ENCODE results near the gene CAGE1.
A peak's percentile ranks its signal among the peaks of the same experiment; 100 is the strongest.

CAGE1 gene

DNA sequence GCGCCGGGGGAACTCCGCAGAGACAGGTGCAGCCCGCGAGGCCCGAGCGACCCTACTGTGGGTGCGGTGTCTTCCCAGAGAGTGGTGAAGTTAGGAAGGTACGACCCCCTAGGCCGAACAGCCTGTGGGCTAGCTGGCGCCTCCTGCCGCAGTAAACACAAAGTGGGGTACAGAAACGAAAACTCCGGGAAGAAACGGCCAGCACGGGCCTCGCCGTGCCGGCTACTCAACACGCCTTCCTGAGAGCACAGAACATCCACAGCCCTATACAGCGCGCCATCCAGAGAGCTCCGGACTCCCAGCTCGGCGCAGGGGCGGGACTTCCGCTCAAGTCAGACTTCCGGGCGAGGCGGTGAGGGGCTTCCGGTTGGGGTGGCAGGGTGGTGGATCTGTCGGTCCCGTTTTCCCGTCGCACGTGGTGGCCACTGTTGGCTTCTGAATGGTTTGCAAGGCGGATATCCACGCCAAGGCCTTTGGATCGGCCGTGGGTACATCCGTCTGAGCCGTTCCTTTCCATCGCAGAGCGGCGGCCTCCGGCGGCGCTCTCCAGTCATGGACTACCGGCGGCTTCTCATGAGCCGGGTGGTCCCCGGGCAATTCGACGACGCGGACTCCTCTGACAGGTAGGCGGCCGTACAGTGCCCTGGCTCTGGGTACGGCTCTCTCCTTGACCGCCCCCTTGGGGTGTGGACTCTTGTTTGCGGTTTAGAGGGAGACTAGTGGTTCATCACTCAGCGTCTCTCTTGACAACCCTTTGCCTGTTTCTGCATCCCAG lies at the start of gene CAGE1, which contains the start of gene RIOK1:
Gene CAGE1, minus strand, starts transcription at position 292 of the 775 bp plus-strand sequence. CDS start 2,569 bp downstream, outside the sequence.
Gene RIOK1, plus strand, starts transcription at position 358 of the 775 bp plus-strand sequence. Its CDS starts 195 bp downstream, at position 553.
- DNase-seq (ENCODE audit: low read depth in 2 of 2, low spot score in 1 of 2) = peak; percentile 87 to 93

DNA sequence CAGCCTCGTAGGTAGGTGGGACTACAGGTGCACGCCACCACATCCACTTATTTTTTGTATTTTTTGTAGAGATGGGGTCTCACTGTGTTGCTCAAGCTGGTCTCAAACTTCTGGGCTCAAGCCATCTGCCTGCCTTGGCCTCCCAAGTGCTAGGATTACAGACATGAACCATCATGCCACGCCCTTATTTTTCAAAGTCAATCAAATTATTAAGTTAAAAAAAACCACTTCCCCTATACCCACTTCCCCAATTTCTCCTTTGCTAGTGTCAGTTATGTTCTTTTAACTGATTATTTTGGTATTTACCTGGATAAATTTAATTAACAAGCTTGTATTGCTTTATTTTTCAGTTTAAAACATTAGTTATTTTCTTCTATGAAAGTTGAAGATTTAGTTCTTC lies 49.7 kb upstream of the CAGE1 start:
- no peak for DNase-seq (ENCODE audit: low read depth in 2 of 2, low spot score in 1 of 2)

DNA sequence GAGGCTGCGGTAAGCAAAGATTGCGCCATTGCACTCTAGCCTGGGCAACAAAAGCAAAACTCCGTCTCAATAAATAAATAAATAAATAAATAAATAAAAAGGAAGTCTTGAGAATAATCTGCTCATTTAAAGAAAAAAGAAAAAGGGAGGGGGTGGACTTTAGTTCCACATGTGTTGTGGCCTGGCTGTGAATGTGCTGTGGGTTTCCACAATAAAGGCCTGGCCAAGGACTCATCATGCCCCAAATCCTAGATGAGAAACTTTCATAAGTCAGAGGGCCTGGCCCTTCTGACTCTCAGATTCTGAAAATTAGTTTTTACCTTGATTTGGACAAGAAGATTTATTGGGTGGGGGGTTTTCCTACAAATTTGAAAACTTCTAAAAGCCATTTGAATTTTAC lies 48.5 kb upstream of the CAGE1 start:
- DNase-seq (ENCODE audit: low read depth in 2 of 2, low spot score in 1 of 2) = no peak

DNA sequence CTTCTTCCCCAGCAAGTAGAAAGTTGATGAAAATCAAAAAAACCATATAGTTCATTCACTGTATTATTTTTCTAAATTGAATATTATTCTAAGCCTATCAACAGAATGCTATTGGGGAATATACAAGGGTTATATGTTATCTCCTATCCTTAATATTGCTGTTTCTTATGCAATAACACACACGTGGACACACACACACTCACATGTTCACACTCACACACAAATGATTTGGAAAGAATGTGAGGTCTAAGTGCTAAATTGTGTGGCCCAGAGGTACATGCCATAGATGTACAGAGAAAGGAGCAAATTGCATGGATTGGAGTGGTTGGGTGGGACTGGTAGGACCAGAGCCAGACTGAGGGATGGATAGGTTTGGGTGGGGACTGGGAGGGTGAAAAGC lies 45.1 kb upstream of the CAGE1 start:
- DNase-seq (ENCODE audit: low read depth in 2 of 2, low spot score in 1 of 2) = no peak

DNA sequence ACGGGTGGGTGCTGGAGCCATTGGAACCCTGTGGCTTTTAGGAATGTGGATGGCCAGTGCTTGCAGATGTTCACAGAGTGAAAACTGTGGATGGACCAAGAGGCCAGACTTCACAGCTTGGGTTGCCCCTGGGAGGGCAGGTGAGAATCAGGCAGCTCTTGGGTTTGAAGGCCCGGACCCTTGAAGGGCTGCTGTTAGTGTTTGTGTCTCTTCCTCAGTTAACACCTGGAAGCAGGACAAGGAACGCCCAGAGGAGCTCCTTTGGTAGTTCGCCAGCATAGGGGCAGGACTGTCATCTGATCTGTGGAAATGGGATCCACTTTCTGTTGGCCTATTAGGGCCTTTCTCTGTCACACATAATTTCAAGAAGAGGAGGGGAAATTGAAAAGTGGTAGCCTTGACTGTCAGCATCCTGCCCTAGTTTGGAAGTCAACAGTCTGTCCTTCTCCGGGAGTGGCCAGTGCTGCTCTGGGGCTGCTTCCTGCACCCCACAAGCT lies 43.6 kb upstream of the CAGE1 start:
- no peak for DNase-seq (ENCODE audit: low read depth in 2 of 2, low spot score in 1 of 2)

DNA sequence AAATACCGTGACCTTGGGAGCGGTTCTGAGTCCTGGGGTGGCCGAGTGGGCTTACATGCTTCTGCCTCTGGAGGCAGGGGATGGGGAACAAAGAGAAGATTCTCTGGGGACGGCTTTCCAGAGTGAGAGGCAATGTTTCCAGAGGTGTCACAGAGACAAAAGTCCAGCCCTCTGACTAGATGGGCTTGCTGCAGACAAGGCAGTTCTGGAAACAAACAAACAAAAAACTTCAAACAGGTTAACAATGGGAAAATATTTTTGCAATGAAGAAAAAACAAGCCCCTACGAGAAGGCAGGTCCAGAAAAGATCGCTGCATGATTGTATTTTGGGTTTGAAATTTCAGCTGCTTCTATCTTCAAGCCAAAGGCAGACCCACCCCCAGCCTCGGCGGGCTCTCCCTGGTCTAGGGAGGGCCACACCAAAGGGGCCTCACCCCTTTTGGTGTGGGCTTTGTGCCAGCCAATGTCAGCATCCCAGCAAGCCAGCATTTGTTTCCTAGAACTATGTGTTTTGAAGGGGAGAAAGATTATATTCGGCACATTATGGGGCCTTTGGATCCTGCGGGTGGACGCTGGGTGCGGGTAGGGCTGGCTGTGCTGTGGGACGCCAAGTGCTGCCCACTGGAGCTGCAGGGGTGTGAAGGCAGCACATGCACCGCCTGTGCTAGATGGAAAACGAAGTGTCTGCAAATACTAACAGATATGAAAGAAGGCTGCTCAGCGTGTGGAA lies 43.0 kb upstream of the CAGE1 start:
- DNase-seq (ENCODE audit: low read depth in 2 of 2, low spot score in 1 of 2) = no peak

DNA sequence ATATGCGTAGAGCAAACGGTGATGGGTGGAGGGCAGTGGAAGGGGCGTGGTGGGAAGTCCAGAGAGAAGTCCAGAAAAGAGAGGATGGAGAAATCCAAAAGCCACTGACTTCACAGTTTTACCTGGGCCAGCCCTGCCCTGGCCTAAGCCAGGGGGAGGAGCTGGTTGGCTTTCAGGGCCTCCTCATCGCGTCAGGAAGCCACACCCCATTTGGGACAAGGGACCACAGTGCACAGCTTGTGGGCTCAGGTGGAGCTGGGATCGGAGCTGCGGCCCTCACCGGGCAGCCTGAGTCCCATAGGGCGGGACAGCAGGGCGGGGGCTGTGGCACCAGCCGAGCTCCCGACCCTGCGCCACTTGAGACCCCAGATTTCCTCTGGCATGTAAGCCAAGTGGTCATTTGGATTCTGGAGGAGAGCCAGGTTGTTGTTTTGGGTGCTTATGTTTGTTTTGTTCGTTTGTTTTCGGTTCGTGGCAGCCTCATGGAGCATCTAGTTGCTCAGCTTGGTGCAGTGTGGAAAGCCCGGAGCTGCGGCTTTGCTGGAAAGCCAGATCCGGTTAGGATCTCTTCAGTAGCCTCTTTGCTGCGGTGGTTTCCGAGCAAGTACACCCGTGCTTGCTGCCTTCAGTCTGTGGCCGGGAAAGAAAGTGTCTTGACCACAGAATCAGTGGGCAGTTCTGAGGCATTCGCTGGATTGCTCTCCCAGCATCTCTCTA lies 42.3 kb upstream of the CAGE1 start:
- DNase-seq (ENCODE audit: low read depth in 2 of 2, low spot score in 1 of 2) = no peak

DNA sequence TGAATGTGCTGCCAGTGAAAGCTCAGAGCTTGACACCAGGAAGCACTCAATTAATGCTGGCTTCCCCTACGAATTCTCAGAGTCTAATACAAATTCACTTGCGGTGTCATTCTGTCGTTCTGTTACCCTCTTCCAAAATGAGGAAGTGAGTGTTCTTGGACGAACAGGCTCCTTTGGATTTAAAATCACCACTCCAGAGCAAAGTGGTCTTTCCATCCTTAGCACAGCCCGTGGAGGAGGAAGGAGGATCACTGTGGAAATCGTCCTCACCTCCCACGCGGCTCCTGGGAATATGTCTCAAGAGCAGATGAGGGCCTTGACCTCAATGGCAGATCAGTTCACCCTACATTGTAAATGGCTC lies 41.8 kb upstream of the CAGE1 start:
- DNase-seq (ENCODE audit: low read depth in 2 of 2, low spot score in 1 of 2) = no peak

DNA sequence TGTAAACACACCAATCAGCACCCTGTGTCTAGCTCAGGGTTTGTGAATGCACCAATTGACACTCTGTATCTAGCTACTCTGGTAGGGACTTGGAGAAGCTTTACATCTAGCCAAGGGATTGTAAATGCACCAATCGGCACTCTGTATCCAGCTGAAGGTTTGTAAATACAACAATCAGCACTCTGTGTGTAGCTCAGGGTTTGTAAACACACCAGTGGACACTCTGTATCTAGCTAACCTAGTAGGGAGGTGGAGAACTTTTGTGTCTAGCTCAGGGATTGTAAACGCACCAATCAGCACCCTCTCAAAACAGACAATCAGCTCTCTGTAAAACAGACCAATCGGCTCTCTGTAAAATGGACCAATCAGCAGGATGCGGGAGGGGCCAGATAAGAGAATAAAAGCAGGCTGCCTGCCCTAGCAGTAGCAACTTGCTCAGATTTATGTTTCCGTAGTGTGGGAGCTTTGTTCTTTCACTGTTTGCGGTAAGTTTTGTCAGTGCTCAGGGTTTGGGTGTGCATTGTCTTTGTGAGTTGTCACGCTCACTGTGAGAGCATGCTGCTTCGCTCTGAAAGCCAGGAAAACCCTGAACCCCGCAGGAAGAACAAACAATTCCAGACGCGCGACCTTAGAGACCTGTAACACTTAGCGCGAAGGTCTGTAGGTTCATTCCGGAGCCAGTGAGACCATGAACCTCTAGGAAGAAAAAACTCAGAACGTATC lies 37.1 kb upstream of the CAGE1 start:
- DNase-seq (ENCODE audit: low read depth in 2 of 2, low spot score in 1 of 2) = no peak

DNA sequence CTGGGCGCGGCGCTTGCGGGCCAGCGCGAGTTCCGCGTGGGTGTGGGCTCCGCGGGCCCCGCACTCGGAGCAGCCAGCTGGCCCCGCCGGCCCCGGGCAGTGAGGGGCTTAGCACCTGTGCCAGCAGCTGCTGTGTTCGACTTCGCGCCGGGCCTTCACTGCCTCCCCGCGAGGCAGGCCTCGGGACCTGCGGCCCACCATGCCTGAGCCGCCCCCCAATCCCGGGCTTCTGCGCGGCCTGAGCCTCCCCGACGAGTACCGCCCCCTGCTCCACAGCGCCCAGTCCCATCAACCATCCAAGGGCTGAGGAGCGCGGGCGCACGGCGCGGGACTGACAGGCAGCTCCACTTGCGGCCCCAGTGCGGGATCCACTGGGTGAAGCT lies 36.3 kb upstream of the CAGE1 start:
- DNase-seq (ENCODE audit: low read depth in 2 of 2, low spot score in 1 of 2) = no peak

DNA sequence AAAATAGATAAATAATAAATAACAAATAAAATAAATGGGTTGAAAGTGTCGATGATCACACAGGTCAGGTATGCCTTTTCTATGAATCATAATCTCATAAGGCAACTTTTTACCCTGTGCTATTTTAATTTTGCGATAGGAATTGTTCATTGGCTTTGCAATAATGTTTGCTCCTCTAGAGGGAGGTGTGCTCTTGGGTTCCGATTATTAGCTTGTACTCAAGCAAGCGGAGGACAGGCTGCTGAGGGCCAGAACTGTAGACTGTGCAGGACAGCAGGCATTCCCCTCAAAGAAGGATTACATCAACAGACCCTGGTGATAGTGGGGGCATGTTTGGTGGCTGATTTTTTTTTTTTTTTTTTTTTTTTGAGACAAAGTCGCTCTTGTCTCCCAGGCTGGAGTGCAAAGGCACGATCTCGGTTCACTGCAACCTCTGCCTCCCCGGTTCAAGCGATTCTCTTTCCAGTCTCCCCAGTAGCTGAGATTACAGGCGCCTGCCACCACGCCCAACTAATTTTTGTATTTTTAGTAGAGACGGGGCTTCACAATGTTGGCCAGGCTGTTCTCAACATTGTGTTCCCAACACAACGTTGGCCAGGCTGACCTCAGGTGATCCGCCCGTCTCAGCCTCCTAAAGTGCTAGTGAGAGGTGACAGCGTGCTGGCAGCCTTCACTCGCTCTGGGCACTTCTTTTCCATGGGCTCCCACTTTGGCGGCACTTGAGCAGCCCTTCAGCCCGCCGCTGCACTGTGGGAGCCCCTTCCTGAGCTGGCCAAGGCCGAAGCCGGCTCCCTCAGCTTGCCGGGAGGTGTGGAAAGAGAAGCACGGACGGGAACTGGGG lies 35.6 kb upstream of the CAGE1 start:
- no peak for DNase-seq (ENCODE audit: low read depth in 2 of 2, low spot score in 1 of 2)

DNA sequence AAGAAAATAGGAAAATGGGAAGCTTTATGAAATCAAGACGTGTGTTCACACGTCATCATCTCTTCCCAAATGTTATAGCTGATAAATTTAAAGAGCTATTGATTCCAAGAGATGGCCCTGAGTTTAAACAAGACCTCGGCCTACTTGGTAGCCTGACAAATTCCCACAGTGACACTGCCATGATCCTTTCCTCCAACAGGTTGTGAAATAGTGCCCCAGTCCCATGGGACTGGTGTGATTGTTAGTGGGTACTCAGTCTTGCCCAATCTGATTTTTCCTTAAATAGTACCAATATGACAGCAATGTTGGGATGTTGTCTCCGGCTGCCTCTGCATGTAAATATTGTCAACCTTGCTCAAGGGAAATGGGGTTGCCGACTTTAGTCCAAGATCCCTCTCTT lies 34.5 kb upstream of the CAGE1 start:
- no peak for DNase-seq (ENCODE audit: low read depth in 2 of 2, low spot score in 1 of 2)

DNA sequence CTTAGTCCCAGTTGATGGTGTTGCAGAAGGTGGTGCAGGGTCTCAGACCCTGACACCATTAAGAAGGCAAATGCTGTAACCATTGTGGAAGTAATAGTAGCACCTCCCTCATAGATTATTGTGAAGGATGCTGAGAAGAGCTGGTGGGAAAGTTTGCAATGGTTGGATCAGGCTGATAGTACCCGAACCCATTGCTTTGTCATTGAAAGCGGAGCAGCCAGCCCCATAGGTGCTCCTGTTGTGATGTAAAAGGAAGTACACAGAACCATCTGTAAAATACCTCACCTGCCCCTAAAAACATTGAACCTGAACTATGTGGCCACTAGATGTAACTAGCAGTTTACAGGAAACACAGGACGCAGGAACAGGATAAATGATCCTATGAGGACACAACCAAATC lies 31.5 kb upstream of the CAGE1 start:
- no peak for DNase-seq (ENCODE audit: low read depth in 2 of 2, low spot score in 1 of 2)

DNA sequence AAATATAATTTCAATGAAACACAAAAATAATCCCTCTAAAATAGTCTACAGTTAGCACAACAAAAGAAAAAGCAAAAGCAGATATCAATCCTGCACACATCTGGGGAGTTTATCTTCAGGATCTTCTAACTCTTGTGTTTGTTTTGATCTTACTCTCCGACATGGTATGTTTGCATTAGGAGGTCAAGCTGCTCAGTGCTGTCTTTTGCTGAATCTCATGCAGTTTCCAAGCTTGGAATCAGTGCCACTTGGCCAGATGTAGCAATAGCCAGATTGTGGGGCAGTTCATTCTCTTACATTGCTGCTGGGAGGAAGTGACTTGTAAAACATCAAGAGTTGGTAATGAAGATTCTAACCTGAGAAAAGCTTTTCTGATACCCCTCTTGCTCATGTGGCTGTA lies 29.5 kb upstream of the CAGE1 start:
- DNase-seq (ENCODE audit: low read depth in 2 of 2, low spot score in 1 of 2) = no peak

DNA sequence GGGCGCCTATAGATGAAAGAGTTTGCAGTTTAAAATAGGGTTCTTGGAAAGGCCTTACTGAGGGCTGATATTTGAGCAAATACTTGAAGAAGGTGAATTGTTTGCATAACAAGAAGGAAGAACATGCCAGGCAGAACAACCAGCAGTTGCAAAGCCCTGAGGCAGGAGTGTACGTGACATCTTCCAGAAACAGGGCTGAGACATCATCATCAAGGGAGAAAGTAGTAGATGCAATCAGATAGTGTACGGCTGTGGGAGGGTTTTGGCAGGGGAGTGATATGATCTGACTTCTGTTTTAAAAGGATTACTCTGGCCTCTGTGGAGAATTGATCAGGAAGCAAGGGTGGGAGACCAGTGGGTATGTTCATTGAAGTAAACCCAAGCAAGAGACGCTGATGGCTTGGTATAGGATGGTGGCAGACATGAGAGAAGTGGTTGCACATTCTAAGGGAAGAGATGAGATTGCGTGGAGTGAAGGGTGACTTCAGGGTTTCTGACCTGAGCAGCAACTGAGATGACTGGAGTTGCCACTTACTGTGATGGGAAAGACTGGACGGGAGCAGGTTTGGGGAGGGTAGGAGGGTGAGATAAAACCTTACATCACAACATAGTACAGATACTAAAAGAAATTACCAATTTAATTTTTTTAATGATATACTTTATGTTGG lies 28.8 kb upstream of the CAGE1 start:
- no peak for DNase-seq (ENCODE audit: low read depth in 2 of 2, low spot score in 1 of 2)

DNA sequence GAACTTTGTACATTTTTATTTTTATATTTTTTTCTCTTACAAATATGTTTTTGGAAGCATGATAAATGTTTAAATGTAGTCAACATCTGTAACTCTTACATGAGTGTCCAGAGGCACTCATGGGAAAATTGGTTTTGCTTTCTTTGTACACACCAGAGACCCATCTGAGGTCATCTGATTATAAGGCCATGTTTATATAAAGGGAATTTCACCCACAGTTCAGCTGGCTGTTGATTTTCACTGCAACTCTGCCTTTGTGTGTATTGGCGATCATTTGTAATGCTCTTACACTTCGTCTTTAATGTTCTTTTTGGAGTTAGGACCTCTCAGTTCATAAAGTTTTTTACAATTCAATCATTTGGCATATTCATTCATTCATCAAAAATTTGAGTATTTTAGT lies 28.1 kb upstream of the CAGE1 start:
- no peak for DNase-seq (ENCODE audit: low read depth in 2 of 2, low spot score in 1 of 2)

DNA sequence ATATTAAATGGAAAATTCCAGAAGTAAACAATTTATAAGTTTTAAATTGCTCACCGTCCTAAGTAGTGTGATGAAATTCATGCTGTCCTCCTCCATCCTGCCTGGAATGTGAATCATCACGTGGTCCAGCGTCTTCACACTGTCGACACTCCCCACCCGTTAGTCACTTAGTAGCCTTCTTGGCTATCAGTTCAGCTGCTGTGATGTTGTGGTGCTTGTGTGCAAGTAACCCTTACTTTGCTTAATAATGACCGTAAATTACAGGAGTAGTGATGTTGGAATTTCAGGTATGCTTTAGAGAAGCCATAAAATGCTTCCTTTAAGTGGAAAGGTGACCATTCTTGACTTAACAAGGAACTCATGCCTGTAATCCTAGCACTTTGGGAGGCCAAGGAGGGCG lies 25.3 kb upstream of the CAGE1 start:
- no peak for DNase-seq (ENCODE audit: low read depth in 2 of 2, low spot score in 1 of 2)

DNA sequence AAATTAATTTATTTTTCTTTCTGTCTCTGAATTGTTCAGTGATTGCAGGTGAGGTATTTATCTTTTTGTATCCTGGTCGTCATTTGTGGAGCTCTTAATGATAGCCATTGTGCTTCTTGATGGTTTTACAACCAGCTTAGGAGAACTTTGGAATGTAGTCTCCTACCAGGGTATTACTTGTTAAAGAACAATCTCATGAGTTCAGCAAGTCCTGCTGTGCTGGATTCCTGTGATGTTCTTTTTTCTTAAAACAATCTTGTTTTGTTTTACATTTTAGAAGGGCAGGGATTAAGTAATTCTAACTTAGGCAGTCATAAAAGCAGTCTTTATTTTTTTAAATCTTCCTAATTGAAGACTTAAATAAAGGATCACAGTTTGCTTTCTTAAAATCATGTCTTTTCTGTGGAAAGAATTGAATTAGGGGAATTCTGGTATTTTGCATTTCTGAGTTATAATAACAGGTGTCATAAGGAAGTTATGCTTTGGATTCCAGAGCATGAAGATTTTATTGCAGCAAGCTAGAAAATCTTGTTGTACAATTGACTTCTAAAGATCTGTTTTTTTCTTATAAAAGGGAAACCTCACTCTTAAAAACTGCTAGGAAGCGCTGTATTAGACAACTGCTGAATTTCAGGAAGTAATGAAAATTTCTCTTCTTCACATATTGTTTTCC lies 23.7 kb upstream of the CAGE1 start:
- DNase-seq (ENCODE audit: low read depth in 2 of 2, low spot score in 1 of 2) = no peak

DNA sequence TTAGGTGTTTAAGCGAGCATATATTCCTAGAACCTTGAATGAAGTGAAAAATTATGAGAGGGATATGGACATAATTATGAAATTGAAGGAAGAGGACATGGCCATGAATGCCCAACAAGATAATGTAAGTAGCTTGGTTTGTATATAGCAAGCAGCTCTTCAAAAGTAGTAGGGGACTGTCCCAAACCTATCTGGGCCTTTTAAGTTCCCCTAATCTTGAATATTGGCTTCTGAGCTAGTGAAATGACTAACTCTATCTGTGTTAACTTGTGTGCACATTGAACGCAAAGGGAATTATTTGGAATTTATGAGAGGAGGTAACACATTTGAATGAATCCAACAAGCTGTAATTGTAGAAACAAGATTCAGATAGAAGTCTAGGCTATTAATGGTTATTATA lies 21.8 kb upstream of the CAGE1 start:
- DNase-seq (ENCODE audit: low read depth in 2 of 2, low spot score in 1 of 2) = no peak

Measured in stimulated activated CD8-positive, alpha-beta memory T cell treated with anti-CD3 and anti-CD28 coated beads, Interleukin-4, amount 100 ng/mL, for 4 hours (primary cell).